ENCODE data around the gene HHEX.
"Not testable (repeated sequence)": the region's sequence is repeated elsewhere in the genome, so short reads cannot be mapped to it uniquely, and the experiment has no call there.

HHEX gene

GRCh38 chr10:92740762-92741161, 51.0 kb downstream of the HHEX start:
- no peak for DNase-seq

GRCh38 chr10:92741741-92742140, 52.0 kb downstream of the HHEX start:
- DNase-seq = not testable (repeated sequence)

- no peak for DNase-seq
Measured at GRCh38 chr10:92742331-92743228, 52.8 kb downstream of the HHEX start.

Data from DMS79 (cell line).